ENCODE measurements around the gene ZNF474. TPM values are rescaled to one million over a fixed set of nuclear protein-coding genes. Genes with fewer than 3 reads are reported as not detected.

ZNF474 gene
- total and polyA plus RNA-seq, 4 donors, result 0.03 to 0.25 (median 0.23) TPM; not detected in 1

GRCh38 chr5:122141751-122142150 is 12.4 kb downstream of the ZNF474 start:
- Histone ChIP-seq H3K4me3 (ENCODE audit: low read depth in 1 of 3, low read length in 3 of 3) (no peak overlapping the region), H3K4me1 (ENCODE audit: control insufficient read depth in 4 of 4, insufficient read depth in 4 of 4, low read length in 3 of 4) (no peaks in the 10 kb centered on the region), H3K27ac (ENCODE audit: low read depth in 1 of 2, low read length in 2 of 2) (no peak overlapping the region), H3K36me3 (ENCODE audit: control insufficient read depth in 4 of 4, insufficient read depth in 3 of 4, low read depth in 1 of 4, low read length in 3 of 4) (no peaks in the 10 kb centered on the region), H3K9ac (ENCODE audit: low read depth in 1 of 2, low read length in 2 of 2) (no peak overlapping the region), H3K9me3 (ENCODE audit: control insufficient read depth in 4 of 4, low read length in 3 of 4) (no peaks in the 10 kb centered on the region), H3K27me3 (ENCODE audit: control insufficient read depth in 4 of 4, insufficient read depth in 4 of 4, low read length in 3 of 4) (no peaks in the 10 kb centered on the region)
- 91% methylated on average over 1 of the region's 1 CpG for WGBS
- no peak for DNase-seq (ENCODE audit: low spot score)
- TF ChIP-seq ZBTB33 (IDR thresholded peaks at IDR 0.05) (no peak), FOXA2 (IDR thresholded peaks at IDR 0.05) (no peak), CTCF (IDR thresholded peaks at IDR 0.05; ENCODE audit: low read depth, low read length, missing input control) (no peak), EGR1 (IDR thresholded peaks at IDR 0.05; ENCODE audit: low read depth in 2 of 2) (no peak), HNF4A (conservative IDR thresholded peaks at IDR 0.05) (no peak)

- no peaks in the 10 kb centered on the region for H3K36me3 ChIP-seq (ENCODE audit: control insufficient read depth in 4 of 4, insufficient read depth in 3 of 4, low read depth in 1 of 4, low read length in 3 of 4)
- no peak overlapping the region for H3K27ac ChIP-seq (ENCODE audit: low read depth in 1 of 2, low read length in 2 of 2)
- no peaks in the 10 kb centered on the region for H3K4me1 ChIP-seq (ENCODE audit: control insufficient read depth in 4 of 4, insufficient read depth in 4 of 4, low read length in 3 of 4)
- H3K4me3 ChIP-seq (ENCODE audit: low read depth in 1 of 3, low read length in 3 of 3), result no peak overlapping the region
- no peak overlapping the region for H3K9ac ChIP-seq (ENCODE audit: low read depth in 1 of 2, low read length in 2 of 2)
- WGBS, result 87% methylated on average over 6 of the region's 6 CpGs
- H3K9me3 ChIP-seq (ENCODE audit: control insufficient read depth in 4 of 4, low read length in 3 of 4), result no peaks in the 10 kb centered on the region
- H3K27me3 ChIP-seq (ENCODE audit: control insufficient read depth in 4 of 4, insufficient read depth in 4 of 4, low read length in 3 of 4), result no peaks in the 10 kb centered on the region
- TF ChIP-seq HNF4A (conservative IDR thresholded peaks at IDR 0.05) (no peak), MAX (IDR thresholded peaks at IDR 0.05) (no peak), REST (IDR thresholded peaks at IDR 0.05) (no peak), YY1 (IDR thresholded peaks at IDR 0.05) (no peak), RAD21 (IDR thresholded peaks at IDR 0.05) (no peak), ZBTB33 (IDR thresholded peaks at IDR 0.05) (no peak), GABPA (IDR thresholded peaks at IDR 0.05 in 1 of 2, conservative IDR thresholded peaks at IDR 0.05 in 1 of 2) (no peak), JUND (IDR thresholded peaks at IDR 0.05) (no peak), HNF4G (IDR thresholded peaks at IDR 0.05) (no peak), FOXA2 (IDR thresholded peaks at IDR 0.05) (no peak), NR2F2 (IDR thresholded peaks at IDR 0.05) (no peak), ATF3 (IDR thresholded peaks at IDR 0.05) (no peak), FOXA1 (IDR thresholded peaks at IDR 0.05) (no peak), CTCF (IDR thresholded peaks at IDR 0.05; ENCODE audit: low read depth, low read length, missing input control) (no peak), SP1 (IDR thresholded peaks at IDR 0.05) (no peak), RXRA (IDR thresholded peaks at IDR 0.05) (no peak), EGR1 (IDR thresholded peaks at IDR 0.05; ENCODE audit: low read depth in 2 of 2) (no peak), TAF1 (conservative IDR thresholded peaks at IDR 0.05) (no peak)
- DNase-seq (ENCODE audit: low spot score), result no peak
These were observed 13.3 kb downstream of the ZNF474 start for GRCh38 chr5:122142480-122143164.

Data from liver (tissue), 9 donors.